Measurements from ENCODE around the gene KCNK4. TPM values are rescaled to one million over a fixed set of nuclear protein-coding genes. Genes with fewer than 3 reads are reported as not detected.
A peak's percentile ranks its signal among the peaks of the same experiment; 100 is the strongest.

The KCNK4 gene
- total RNA-seq, 2 donors from 2014 or later = not detected

- peaks cover 0 to 44% of the 10 kb centered on the region in 2 donors for H3K4me1 ChIP-seq
- no peak for DNase-seq (ENCODE audit: low spot score)
- H3K9me3 ChIP-seq = no peaks in the 10 kb centered on the region
- no peaks in the 10 kb centered on the region for H3K27me3 ChIP-seq
- peaks cover 20% of the 10 kb centered on the region for H3K36me3 ChIP-seq
- peak overlapping the region; percentile 77 to 83 for H3K4me3 ChIP-seq
- peak overlapping the region; percentile 63 to 71 for H3K27ac ChIP-seq
- TF ChIP-seq, protein P1, sequence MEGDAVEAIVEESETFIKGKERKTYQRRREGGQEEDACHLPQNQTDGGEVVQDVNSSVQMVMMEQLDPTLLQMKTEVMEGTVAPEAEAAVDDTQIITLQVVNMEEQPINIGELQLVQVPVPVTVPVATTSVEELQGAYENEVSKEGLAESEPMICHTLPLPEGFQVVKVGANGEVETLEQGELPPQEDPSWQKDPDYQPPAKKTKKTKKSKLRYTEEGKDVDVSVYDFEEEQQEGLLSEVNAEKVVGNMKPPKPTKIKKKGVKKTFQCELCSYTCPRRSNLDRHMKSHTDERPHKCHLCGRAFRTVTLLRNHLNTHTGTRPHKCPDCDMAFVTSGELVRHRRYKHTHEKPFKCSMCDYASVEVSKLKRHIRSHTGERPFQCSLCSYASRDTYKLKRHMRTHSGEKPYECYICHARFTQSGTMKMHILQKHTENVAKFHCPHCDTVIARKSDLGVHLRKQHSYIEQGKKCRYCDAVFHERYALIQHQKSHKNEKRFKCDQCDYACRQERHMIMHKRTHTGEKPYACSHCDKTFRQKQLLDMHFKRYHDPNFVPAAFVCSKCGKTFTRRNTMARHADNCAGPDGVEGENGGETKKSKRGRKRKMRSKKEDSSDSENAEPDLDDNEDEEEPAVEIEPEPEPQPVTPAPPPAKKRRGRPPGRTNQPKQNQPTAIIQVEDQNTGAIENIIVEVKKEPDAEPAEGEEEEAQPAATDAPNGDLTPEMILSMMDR (IDR thresholded peaks at IDR 0.05) = no peak
These were observed 39.4 kb upstream of the KCNK4 start for GRCh38 chr11:64251753-64252002.

GRCh38 chr11:64252003-64252872, 38.9 kb upstream of the KCNK4 start:
- Histone ChIP-seq H3K36me3 (peaks cover 20% of the 10 kb centered on the region), H3K27ac (peak overlapping the region; percentile 63 to 71), H3K27me3 (no peaks in the 10 kb centered on the region), H3K9me3 (no peaks in the 10 kb centered on the region), H3K4me3 (peak overlapping the region; percentile 77 to 83), H3K4me1 (peaks cover 0 to 40% of the 10 kb centered on the region in 2 donors)
- DNase-seq (ENCODE audit: low spot score) = no peak
- TF ChIP-seq, protein P1 (IDR thresholded peaks at IDR 0.05) = peak in 1 of 2 donors; percentile 31

DNA sequence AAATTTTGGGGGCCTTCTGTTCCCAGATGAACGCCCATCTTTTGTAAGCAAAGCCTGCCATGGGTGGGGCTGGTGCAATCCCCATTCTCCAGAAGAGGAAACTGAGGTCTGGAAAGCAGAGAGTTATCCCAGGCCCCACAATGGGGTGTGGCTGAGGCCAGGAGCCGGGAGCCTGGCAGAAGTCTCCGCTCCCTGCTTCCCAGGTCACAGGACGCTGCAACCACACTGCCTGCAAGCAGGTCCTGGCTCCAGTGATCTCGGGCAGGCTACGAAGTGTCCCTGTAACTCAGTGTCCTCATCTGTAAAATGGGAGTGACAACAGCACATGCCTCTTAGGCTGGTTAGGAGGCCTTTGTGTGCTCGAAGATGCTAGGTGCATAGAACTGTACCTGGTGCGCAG, 38.1 kb upstream of the KCNK4 start:
- Histone ChIP-seq H3K36me3 (peaks cover 20% of the 10 kb centered on the region), H3K9me3 (no peaks in the 10 kb centered on the region), H3K27ac (peak overlapping the region in 1 of 2 donors; percentile 71), H3K4me3 (peak overlapping the region in 1 of 2 donors; percentile 83), H3K27me3 (no peaks in the 10 kb centered on the region), H3K4me1 (peaks cover 0 to 33% of the 10 kb centered on the region in 2 donors)
- DNase-seq (ENCODE audit: low spot score) = no peak
- TF ChIP-seq, protein P1 (IDR thresholded peaks at IDR 0.05) = no peak

GRCh38 chr11:64253481-64253880, 37.6 kb upstream of the KCNK4 start:
- no peak overlapping the region for H3K27ac ChIP-seq
- H3K4me1 ChIP-seq = peaks cover 0 to 32% of the 10 kb centered on the region in 2 donors
- H3K4me3 ChIP-seq = no peak overlapping the region
- no peaks in the 10 kb centered on the region for H3K9me3 ChIP-seq
- H3K27me3 ChIP-seq = no peaks in the 10 kb centered on the region
- peaks cover 23% of the 10 kb centered on the region for H3K36me3 ChIP-seq
- DNase-seq (ENCODE audit: low spot score) = no peak
- TF ChIP-seq, protein P1 (IDR thresholded peaks at IDR 0.05) = no peak

- no peak overlapping the region for H3K27ac ChIP-seq
- peaks cover 32% of the 10 kb centered on the region for H3K36me3 ChIP-seq
- no peaks in the 10 kb centered on the region for H3K9me3 ChIP-seq
- no peak for DNase-seq (ENCODE audit: low spot score)
- H3K4me3 ChIP-seq = no peak overlapping the region
- peaks cover 0 to 32% of the 10 kb centered on the region in 2 donors for H3K4me1 ChIP-seq
- H3K27me3 ChIP-seq = no peaks in the 10 kb centered on the region
- TF ChIP-seq, protein P1 (IDR thresholded peaks at IDR 0.05) = no peak
These were observed 36.8 kb upstream of the KCNK4 start for GRCh38 chr11:64254326-64254725.
